KMS-11 (cell line): ENCODE measurements around the gene CRHR2.

Experiments used
- H2AFZ ChIP-seq: fragments of 200-600 bp; sonication (generic); 2 replicates; pipeline ENCODE4 v1.6.1; 2016; ENCODE audit warnings: antibody characterized with exemption, mixed run types, low read depth
- H3K27ac ChIP-seq: fragments of 200-600 bp; sonication (generic); 2 replicates; pipeline ENCODE4 v1.6.1; 2016; ENCODE audit warnings: mild to moderate bottlenecking, mixed run types
- H3K27me3 ChIP-seq: fragments of 200-600 bp; sonication (generic); 2 replicates; pipeline ENCODE4 v1.6.1; 2017; ENCODE audit warnings: mild to moderate bottlenecking, low read depth, mixed run types, moderate library complexity; ENCODE audit not compliant: insufficient read depth
- H3K36me3 ChIP-seq: fragments of 200-600 bp; sonication (generic); 2 replicates; pipeline ENCODE4 v1.6.1; 2017; ENCODE audit warnings: mild to moderate bottlenecking, mixed run types; ENCODE audit not compliant: insufficient read depth
- H3K4me1 ChIP-seq: fragments of 200-600 bp; sonication (generic); 2 replicates; pipeline ENCODE4 v1.6.1; 2016; ENCODE audit warnings: mild to moderate bottlenecking, low read depth, mixed run types; ENCODE audit not compliant: poor library complexity, severe bottlenecking
- H3K4me2 ChIP-seq: fragments of 200-600 bp; sonication (generic); 2 replicates; pipeline ENCODE4 v1.7.0; 2016; ENCODE audit warnings: mild to moderate bottlenecking, mixed run types
- H3K4me3 ChIP-seq: fragments of 200-600 bp; sonication (generic); IDR thresholded peaks from 2 replicates; pipeline ENCODE4 v1.6.1; 2017; ENCODE audit warnings: low read depth, low read length, mixed read lengths; ENCODE audit not compliant: insufficient read depth
- H3K79me2 ChIP-seq: fragments of 200-600 bp; sonication (generic); 2 replicates; pipeline ENCODE4 v1.6.1; 2016; ENCODE audit warnings: low read depth, mixed run types; ENCODE audit not compliant: insufficient read depth
- H3K9ac ChIP-seq: fragments of 200-600 bp; sonication (generic); 2 replicates; pipeline ENCODE4 v1.6.1; 2016; ENCODE audit warnings: mild to moderate bottlenecking, mixed run types
- H4K20me1 ChIP-seq: fragments of 200-600 bp; sonication (generic); 2 replicates; pipeline ENCODE4 v1.6.1; 2016; ENCODE audit warnings: mild to moderate bottlenecking, mixed run types; ENCODE audit not compliant: insufficient read depth
- CTCF ChIP-seq: fragments of 200-600 bp; sonication (generic); conservative IDR thresholded peaks from 2 replicates; pipeline ENCODE4 v1.6.1; 2017; ENCODE audit warnings: low read depth, mild to moderate bottlenecking, antibody characterized with exemption, low read length, moderate library complexity, mixed read lengths

CRHR2 gene

GRCh38 chr7:30684351-30684750 lies 2.1 kb upstream of the CRHR2 start:
- Histone ChIP-seq H3K4me2 (no peak overlapping the region), H4K20me1 (no peaks in the 10 kb centered on the region), H3K4me1 (no peaks in the 10 kb centered on the region), H3K27me3 (peaks cover 6% of the 10 kb centered on the region; the same call in 1 of the 2 replicates), H3K79me2 (no peaks in the 10 kb centered on the region), H2AFZ (no peak overlapping the region), H3K36me3 (no peaks in the 10 kb centered on the region), H3K4me3 (no peak overlapping the region), H3K27ac (no peak overlapping the region), H3K9ac (no peak overlapping the region)
- TF ChIP-seq CTCF = no peak

- H3K4me1 ChIP-seq = no peaks in the 10 kb centered on the region
- no peaks in the 10 kb centered on the region for H3K36me3 ChIP-seq
- H3K4me2 ChIP-seq = no peak overlapping the region
- H2AFZ ChIP-seq = no peak overlapping the region
- H4K20me1 ChIP-seq = no peaks in the 10 kb centered on the region
- H3K27me3 ChIP-seq = peaks cover 9% of the 10 kb centered on the region; the same call in 1 of the 2 replicates
- H3K9ac ChIP-seq = no peak overlapping the region
- no peak overlapping the region for H3K4me3 ChIP-seq
- H3K27ac ChIP-seq = no peak overlapping the region
- H3K79me2 ChIP-seq = no peaks in the 10 kb centered on the region
- TF ChIP-seq CTCF = no peak
Observed at GRCh38 chr7:30683816-30684215, 1.6 kb upstream of the CRHR2 start.

GRCh38 chr7:30683306-30683705 lies 1.1 kb upstream of the CRHR2 start:
- H3K4me2 ChIP-seq = no peak overlapping the region
- no peaks in the 10 kb centered on the region for H4K20me1 ChIP-seq
- no peaks in the 10 kb centered on the region for H3K36me3 ChIP-seq
- H3K4me1 ChIP-seq = no peaks in the 10 kb centered on the region
- no peaks in the 10 kb centered on the region for H3K79me2 ChIP-seq
- H3K9ac ChIP-seq = no peak overlapping the region
- H3K27me3 ChIP-seq = peaks cover 9% of the 10 kb centered on the region; the same call in 1 of the 2 replicates
- H3K27ac ChIP-seq = no peak overlapping the region
- H2AFZ ChIP-seq = no peak overlapping the region
- TF ChIP-seq CTCF = no peak
- H3K4me3 ChIP-seq = no peak overlapping the region

GRCh38 chr7:30681815-30682211 lies 443 bp downstream of the CRHR2 start:
- Histone ChIP-seq H3K9ac (no peak overlapping the region), H3K4me3 (no peak overlapping the region), H3K27ac (no peak overlapping the region), H2AFZ (no peak overlapping the region), H3K79me2 (no peaks in the 10 kb centered on the region), H4K20me1 (no peaks in the 10 kb centered on the region), H3K36me3 (no peaks in the 10 kb centered on the region), H3K4me1 (no peaks in the 10 kb centered on the region), H3K4me2 (no peak overlapping the region), H3K27me3 (peaks cover 22% of the 10 kb centered on the region; the same call in 1 of the 2 replicates)
- TF ChIP-seq CTCF = no peak
